Lung microvascular endothelial cell (primary cell): ENCODE data around the gene OTUB1. TPM values are rescaled to one million over a fixed set of nuclear protein-coding genes. Genes with fewer than 3 reads are reported as not detected.
A peak's percentile ranks its signal among the peaks of the same experiment; 100 is the strongest.
"Not testable (repeated sequence)": the region's sequence is repeated elsewhere in the genome, so short reads cannot be mapped to it uniquely, and the experiment has no call there.

Experiments used
- DNase-seq, 2 donors: peaks; one replicate each; pipeline versions ENCODE4 v3.0.0 to v3.0.0-alpha.2; 2010; ENCODE audit warnings: low read depth in 2 of 2
- total RNA-seq: library from RNA; depleted of rRNA; stranded (reverse); fragments of >200 nt; gene quantifications from 2 replicates; pipeline ENCODE4 v1.2.1, GENCODE V29; 2014

The OTUB1 gene
- total RNA-seq = 46.2 and 51.6 TPM in 2 replicates

GRCh38 chr11:63986156-63986931 lies at the start of gene OTUB1:
TSS of gene OTUB1 (plus strand) at chr11:63986438. CDS start at chr11:63986457, 19 bp downstream.
- peak; percentile 90 to 93 for DNase-seq

- DNase-seq = peak in 1 of 2 donors; percentile 15
Measured at GRCh38 chr11:63937713-63938478, 48.3 kb upstream of the OTUB1 start.

- peak; percentile 95 to 98 for DNase-seq
Measured at GRCh38 chr11:63938479-63939396, 47.5 kb upstream of the OTUB1 start, which contains the start of gene NAA40. TSS of gene NAA40 (plus strand) at chr11:63939002. CDS start at chr11:63939097, 95 bp downstream.

GRCh38 chr11:63939397-63939891 lies 46.8 kb upstream of the OTUB1 start:
- DNase-seq = peak; percentile 33 to 40

GRCh38 chr11:63940786-63941185 lies 45.5 kb upstream of the OTUB1 start:
- DNase-seq = no peak

- DNase-seq = no peak
Measured at GRCh38 chr11:63941901-63942300, 44.3 kb upstream of the OTUB1 start.

- no peak for DNase-seq
Measured at GRCh38 chr11:63942803-63943202, 43.4 kb upstream of the OTUB1 start.

- no peak for DNase-seq
Measured at GRCh38 chr11:63944987-63945386, 41.3 kb upstream of the OTUB1 start.

- peak; percentile 70 to 73 for DNase-seq
Measured at GRCh38 chr11:63945477-63946163, 40.6 kb upstream of the OTUB1 start.

GRCh38 chr11:63951779-63952536 lies 34.3 kb upstream of the OTUB1 start:
- DNase-seq = no peak

- no peak for DNase-seq
Measured at GRCh38 chr11:63952570-63952969, 33.7 kb upstream of the OTUB1 start.

- DNase-seq = no peak
Measured at GRCh38 chr11:63958008-63958407, 28.2 kb upstream of the OTUB1 start.

- DNase-seq = no peak
Measured at GRCh38 chr11:63961608-63962412, 24.4 kb upstream of the OTUB1 start.

GRCh38 chr11:63963895-63964294 lies 22.3 kb upstream of the OTUB1 start:
- not testable (repeated sequence) for DNase-seq

GRCh38 chr11:63966444-63966843 lies 19.8 kb upstream of the OTUB1 start:
- no peak for DNase-seq

GRCh38 chr11:63969461-63969860 lies 16.8 kb upstream of the OTUB1 start:
- DNase-seq = no peak

- no peak for DNase-seq
Measured at GRCh38 chr11:63970902-63971301, 15.3 kb upstream of the OTUB1 start.

GRCh38 chr11:63973912-63974258 lies 12.4 kb upstream of the OTUB1 start:
- not testable (repeated sequence) for DNase-seq
